GM21360 (cell line): Measurements from ENCODE around the gene POM121.
A peak's percentile ranks its signal among the peaks of the same experiment; 100 is the strongest.
"Not testable (repeated sequence)": the region's sequence is repeated elsewhere in the genome, so short reads cannot be mapped to it uniquely, and the experiment has no call there.

ENCODE experiments used
- ATAC-seq: cut with Tn5 transposase; IDR thresholded peaks from one replicate; pipeline ENCODE4 v1.9.1; 2021; ENCODE audit warnings: mild to moderate bottlenecking, moderate library complexity; ENCODE audit not compliant: unreplicated experiment

POM121 gene

DNA sequence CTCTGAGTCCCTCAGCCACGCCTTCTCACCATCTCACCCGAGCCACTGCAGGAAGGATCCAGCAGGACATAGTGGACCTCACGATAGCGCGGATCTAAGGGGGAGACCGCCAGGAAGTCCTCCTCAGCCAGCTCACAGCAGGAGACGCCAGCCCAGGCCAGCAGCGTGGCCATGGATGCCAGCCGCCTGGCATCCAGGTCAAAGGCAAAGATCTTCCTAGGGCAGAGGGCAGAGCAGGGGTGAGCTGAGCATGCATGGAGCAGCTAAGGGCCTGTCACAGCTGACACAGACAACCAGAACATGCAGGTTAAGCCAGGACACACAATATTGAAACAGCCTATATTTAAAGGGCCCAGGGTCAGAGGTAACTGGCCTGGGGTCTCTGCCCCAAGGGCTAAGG, 24.4 kb downstream of the POM121 start:
- ATAC-seq, result not testable (repeated sequence)

DNA sequence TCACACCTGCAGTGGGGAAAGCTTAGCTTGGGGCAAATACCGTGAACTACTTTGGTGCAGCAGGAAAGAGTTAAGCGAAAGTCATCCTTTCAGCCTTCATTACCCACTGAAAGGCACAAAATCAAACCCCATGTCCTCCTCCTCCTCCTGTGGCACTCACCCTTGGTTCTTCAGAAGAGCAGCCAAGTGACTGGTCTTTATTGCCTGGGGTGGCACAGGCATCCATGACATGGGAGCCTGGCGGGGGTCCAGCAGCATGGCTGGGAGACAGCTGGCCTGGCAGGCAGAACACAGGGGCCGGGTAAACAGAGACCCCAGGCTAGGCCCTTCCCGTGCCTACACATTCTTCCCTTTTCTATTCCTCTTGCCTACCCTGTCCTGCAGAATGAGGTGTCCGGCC, 24.8 kb downstream of the POM121 start:
- ATAC-seq, result not testable (repeated sequence)

DNA sequence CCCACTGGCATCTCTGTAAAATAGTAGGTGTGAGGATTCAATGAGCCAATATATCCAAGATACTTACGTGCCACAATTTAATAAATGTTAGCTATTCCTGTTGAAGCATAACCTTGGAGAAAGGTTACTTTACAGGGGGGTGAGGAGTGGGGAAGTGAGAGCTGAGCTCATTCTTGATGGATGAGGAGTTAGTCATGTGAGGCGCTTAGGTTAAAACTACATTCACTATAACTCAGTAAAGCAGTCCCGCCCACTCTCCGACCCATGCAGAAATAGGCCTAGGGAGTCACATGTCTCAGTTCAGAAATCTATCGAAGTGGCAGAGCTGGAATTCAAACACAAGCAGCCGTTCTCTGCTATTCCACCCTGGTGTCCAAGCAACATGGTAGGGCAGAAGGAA, 25.5 kb downstream of the POM121 start:
- not testable (repeated sequence) for ATAC-seq

DNA sequence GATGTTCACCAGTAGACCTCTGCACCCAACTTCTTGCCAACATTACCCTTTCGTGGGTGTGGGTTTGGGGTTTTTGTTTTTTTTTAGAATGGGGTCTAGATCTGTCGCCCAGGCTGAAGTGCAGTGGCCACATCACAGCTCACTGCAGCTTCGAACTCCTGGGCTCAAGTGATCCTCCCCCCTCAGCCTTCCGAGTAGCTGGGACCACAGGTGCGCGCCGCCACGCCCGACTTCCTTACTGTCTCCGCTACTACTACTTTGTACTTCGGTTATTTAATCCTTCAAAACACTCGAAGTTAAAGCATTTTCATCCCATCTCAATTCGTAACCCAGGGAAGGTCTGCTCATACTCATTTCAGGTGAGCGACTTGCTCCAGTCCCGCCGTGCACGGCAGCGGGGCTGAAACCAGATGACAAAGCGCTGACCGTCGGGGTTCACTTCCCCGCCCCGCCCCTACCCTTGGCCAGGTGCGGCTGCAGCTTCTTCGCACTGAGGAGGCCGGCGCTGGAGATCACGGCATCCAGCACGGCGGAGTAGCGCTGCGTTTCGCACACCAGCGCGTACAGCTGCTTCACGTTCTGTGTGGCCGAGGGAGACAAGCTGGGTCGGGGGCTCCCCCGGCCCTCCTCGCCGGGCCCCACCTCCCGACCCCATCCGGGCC, 29.1 kb downstream of the POM121 start:
- peak; percentile 54 for ATAC-seq

DNA sequence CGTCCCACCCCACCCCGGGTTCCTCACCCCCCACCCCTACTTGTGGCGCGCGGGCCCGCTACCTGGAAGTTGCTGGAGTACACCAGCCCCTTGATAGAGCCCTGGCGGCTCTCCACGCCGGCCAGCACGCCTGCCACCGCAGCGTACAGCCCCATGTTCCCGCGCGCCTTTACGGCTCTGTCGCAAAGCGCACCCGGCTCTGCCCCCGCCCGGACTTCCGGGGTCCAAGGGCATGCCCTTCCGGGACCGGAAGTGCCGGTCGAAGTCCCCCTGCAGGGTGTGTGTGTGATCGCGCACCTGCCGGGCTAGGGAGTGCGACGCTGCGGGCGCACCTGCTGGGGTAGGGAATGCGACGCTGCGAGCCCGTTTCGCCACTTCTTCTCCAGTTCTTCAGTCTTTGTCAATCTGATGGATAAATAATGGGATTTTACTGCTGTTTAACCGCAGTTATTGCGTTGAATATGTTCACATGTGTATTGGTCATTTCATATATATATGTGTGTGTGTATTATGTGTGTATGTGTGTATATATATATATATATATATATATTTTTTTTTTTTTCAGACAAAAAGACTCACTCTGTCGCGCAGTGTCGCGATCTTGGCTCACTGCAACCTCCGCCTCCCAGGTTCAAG, 29.8 kb downstream of the POM121 start:
- peak; percentile 80 for ATAC-seq

DNA sequence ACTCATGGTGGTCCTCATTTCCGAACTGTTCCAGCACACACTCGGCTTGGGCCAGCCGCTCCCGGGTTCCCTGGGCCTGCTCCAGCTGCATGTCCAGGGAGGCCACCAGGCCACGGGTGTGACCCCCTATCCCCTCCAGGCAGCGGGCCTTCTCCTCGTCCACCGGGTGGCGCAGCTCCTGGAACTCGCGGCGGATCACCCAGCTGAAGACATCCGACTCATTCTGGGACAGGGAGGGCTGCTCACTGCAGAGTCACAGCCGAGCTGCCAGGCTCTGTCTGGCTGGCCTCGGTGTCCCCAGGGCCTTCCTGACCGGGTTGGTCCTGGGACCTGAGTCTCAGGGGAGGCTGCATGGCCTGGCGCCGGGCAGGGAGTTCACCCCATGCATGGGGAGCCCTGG, 35.1 kb downstream of the POM121 start:
- not testable (repeated sequence) for ATAC-seq

DNA sequence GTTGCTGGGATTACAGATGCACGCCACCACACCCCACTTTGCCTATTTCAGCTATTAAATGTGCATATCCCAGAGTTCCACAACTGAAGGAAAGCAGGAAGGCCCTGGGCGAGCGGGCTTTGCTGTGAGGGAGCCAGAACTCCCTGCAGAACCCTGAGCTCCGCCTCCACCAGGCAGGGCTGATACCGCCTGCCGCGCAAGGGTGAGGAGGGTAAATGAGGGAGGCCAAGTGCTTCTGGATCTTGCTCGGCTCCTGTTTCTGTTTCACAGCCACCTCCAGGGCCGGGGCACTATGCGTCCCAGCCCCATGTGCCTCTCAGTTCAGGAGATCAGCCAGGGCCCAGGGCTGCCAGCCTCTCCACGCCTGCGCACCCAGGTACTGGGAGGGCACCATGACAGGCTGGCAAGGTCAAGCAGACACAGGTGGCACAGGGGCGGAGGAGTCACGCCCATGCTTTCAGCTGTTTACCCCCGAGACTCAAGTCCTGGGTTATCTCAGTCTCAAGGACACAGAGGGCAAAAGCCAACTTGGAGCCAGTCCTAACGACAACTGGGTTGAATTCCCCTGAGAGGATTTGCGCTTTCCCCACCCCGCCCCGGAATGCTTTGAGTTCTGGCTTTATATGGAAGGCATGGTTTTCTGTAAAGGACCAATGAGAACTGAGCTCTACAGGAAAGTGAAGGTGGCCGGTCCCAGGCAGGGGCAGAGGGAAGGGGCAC, 35.9 kb downstream of the POM121 start:
- not testable (repeated sequence) for ATAC-seq

DNA sequence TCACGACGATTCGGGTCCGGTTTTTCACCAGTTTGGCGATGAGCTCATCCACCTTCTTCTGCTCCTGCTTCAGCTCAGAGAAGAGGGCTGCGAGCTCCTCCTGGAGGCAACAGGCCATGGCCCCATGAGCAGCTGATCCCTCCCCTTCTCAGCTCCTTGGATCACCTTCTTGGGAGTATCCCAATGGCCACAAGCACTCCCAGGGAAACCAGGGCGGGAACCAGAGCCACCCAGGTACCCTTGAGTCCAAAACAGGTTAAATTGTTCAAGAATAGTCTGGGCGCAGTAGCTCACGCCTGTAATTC, 36.4 kb downstream of the POM121 start:
- not testable (repeated sequence) for ATAC-seq

DNA sequence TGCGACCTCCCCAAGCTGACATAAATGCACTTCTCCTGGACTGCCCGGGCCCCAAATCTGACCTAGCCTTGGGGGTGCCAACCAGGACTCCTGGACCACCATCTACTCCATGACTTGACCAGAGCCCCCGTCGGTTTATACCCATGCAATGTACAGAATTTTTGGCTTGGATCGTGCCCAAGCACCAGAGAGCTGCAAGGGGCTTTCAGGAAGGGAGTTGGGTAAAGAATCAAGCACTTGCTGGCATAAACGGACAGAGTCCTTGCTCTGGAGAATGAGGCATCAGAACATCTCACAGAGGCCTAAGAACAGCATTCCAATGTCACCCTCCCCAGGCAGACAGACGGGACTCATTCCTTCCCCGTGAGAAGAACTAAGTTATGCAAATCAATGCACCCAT, 38.2 kb downstream of the POM121 start:
- ATAC-seq, result not testable (repeated sequence)

DNA sequence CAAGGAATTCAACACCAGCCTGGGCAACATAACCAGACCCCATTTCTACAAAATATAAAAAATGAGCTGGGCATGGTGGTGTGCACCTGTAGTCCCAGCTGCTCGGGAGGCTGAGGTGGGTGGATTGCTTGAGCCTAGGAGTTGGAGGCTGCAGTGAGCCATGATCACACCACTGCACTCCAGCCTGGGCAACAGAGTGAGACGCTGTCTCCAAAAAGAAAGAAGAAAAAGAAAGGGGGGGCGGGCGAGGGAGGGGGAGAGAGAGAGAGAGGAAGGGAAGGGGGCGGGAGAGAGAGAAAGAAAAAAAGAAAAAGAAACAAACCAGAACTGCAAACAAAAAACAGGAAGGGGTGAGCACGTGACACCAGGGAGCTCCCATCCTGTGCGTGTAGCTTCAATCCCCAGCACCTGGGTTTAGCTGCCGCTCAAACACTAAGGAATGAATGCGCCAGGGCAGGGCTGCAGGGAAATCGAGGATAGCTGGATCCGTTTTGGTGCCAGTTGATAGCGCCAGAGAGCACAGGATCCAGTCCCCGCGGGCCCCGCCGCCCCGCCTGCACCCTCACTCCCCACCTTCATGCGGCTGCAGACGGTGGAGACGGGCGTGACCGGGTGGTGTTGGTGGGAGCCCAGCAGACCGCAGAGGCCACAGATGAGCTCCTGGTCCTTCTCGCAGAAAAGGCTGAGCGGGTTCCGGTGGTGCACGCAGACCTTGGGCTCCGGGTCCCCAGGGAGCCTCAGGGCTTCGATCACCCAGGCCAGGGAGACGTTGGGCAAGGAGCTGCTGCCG, 40.5 kb downstream of the POM121 start:
- ATAC-seq, result not testable (repeated sequence)

DNA sequence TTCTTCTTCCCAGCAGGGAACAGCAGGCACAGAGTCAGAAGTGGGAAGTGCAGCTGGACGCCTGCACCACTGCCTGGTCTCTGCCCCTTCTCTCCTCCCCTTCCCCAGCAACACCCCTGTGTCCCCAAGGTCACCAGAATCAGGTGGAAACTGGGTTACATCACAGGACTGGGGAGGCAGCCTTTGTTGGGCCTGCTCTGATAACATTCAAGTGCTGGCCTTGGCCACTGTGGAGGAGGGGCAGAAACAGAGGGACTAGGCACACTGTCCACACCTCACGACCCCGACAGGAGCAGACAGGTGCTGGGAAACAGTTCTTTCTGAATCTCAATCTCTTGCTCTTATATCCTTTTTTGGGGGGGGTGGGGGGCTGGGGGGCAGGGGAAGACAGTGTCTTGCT, 42.0 kb downstream of the POM121 start:
- ATAC-seq, result not testable (repeated sequence)

DNA sequence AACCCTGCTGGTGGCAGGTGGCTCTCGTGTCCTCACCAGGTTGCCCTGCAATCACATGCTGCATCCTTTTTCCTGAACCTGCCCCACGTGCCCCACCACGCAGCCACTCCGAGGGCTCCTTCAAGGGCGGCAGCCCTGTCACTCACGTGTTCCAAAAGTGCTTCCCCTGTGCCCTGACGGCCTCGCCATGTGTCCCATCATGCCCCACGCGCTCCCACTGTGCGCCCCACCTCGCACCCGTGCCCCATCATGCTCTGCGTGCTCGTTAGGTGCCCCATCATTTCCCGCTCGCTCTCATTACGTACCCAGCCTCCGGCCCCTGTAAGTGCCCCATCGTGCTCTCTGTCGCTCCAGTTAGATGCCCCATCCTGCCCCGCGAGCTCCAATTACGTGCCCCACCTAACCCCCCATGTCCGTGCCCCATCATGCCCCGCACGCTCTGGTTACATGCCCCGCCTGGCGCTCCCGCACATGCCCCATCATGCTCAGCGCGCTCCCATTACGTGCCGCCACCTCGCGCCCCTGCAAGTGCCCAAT, 44.2 kb downstream of the POM121 start, which contains the start of gene TRIM74:
Gene TRIM74, minus strand, starts transcription at position 487 of the 537 bp plus-strand sequence. CDS start 3,309 bp downstream, outside the sequence.
- not testable (repeated sequence) for ATAC-seq

DNA sequence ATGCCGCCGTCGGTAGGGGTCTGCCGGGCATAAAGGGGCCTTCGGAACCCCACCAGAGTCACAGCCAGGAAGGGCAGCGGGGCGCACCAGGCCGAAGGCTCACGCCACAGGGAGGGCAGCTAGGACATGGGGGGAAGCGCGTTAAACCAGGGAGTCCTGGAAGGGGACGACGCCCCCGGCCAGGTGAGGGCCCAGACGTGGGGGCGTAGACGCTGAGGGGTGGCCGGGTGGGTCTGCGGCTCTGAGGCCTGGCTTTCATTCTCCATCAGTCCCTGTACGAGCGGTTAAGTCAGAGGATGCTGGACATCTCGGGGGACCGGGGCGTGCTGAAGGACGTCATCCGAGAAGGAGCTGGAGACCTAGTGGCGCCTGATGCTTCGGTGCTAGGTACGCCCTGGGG, 44.8 kb downstream of the POM121 start:
- not testable (repeated sequence) for ATAC-seq

DNA sequence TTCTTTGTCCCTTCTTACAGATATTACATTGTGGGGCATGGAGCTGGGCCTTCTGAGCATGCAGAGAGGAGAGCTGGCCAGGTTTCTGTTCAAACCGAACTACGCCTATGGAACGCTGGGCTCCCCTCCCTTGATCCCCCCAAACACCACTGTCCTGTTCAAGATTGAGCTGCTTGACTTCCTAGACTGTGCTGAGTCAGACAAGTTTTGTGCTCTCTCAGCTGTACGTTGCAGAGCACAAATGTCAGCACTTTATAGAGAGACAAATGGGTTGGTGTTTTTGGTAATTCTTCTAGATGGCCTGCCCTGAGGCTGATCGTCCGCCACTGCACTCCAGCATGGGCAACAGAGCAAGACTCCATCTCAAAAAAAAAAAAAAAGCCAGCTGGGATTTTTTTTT, 46.6 kb downstream of the POM121 start:
- ATAC-seq, result not testable (repeated sequence)

DNA sequence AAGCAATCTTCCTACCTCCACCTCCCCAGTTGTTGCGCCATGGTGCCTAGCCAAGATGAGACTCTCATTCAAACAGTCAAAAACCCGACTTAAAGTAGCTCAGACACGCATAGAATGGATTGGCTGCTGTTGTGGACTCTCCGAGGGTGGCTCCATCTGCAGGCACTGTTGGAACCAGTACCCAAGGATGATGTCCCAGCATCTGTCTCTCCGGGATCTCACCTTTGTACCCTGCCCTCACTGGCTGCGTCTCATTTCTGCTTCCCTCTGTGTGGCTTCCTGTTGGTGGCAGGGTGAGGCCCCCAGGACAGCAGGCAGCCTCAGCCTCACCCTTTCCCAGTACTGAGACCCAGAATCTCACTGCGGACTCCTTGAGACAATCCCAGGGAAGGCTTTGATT, 49.9 kb downstream of the POM121 start:
- ATAC-seq, result not testable (repeated sequence)

DNA sequence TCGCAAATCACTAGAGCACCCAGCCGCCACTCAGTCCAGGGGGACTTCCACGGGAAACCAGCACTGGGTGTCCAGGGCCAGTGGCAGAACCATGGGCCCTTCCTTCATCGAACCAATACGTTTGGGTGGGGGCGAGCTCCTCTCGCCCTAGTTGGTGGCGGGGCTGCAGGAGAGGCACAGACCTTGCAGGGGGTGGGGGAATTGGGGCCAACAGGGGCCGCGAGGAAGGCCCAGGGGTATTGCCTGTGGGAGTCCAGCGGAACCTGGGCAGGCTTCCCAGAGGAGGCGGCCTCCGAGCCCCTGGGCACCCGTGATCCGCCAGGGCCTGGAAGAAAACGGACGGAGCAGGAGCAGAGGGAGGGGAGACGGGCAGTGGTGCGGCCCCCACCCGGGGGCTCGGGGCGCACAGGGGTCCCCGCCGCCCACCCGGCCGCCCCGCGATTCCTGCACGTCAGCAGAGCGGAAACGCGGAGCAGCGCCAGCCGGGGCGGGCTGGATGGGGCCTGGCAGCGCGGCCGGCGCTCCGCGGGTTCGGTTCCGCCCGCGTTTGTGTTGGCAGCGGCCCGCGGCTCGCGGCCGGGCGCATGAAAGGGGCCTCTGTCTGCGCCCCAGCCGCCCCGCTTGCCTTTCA, 50.9 kb downstream of the POM121 start:
- ATAC-seq, result not testable (repeated sequence)

DNA sequence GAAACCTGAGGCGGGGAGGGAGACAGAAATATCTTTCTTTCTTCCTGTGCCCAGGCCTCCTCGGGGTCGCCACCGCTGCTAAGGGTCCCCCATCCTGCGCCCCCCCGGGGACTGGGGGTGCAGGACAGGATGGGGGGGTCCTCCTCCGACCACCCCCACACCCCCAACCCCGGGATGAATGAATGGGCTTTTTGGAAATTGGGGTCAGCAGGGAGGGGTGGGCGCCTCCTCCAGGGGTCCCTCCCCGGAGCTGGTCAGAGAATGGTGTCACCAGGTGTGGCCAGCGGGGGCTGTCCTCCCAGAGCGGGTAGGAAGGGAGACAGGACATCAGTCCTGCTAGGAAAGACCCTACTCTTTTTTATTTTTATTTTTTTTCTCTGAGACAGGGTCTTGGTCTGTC, 51.5 kb downstream of the POM121 start:
- not testable (repeated sequence) for ATAC-seq

DNA sequence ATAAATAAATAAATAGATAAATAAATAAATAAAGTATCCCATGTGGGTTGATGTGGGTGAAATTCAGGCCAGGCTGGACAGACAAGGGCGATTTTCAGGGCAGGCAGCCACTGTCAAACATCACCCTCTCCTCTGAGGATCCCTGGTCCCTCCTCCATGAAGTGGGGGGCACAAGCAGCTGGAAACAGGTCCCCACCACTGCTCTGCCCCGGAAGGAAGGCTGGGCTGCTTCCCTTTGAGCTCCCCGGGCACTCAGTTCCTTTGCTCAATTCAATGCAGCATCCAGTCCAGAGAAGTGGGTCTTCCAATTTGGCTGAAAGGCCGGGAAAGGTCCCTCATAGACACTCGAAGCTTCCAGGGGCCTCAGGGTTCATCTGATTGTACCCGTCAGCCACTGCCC, 55.5 kb downstream of the POM121 start:
- not testable (repeated sequence) for ATAC-seq

DNA sequence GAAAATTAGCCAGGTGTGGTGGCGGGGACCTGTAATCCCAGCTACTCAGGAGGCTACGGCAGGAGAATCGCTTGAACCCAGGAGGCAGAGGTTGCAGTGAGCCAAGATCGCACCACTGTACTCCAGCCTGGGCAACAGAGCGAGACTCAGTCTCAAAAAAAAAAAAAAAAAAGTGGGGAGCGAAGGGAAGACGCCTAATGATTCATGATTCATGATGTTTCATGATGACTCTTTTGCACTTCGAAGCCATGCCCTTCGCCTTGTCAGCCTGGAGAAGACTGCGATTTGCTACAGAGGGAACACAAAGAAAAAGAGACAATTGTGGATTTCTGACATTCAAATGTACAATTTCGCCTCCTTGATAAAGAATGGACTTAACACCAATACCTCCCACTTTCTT, 57.2 kb downstream of the POM121 start:
- not testable (repeated sequence) for ATAC-seq

DNA sequence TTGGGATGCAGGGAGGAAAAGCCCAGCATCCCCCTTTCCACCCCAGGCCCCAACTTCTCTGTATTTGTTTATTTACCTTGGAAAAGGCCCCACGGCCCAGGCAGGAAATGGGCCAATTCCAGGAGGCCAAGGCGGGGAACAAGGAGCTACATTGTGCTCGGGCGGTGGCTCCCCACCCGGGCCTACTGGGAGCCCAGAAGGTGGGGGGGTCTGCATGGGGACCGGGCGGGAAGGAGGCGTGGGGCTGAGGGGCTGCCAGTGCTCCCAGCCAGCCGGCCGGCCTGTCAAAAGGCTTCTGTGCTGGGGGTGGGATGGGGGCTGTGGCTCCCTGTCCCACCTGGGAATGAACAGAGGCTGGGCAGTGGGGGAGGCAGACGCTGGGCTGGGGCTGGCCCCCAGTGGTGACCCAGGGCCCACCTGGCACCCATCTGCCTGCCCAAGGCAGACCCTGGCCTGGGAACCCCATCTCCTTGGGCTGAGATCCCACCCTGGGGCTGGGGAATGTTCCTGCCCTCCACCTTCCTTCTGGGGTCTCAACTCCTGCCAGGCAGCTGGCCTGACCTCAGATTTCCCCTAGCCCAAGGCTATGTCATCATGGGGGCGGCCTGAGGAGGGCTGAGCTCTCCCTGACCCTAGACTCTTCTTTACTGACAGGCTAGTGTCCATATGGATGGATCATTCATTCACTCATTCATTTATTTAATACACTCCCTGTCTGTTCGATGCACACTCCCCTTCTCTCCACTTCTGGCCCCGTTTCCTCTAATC, 65.4 kb downstream of the POM121 start:
- ATAC-seq, result not testable (repeated sequence)
